ENCODE measurements around the gene RNF223. TPM values are rescaled to one million over a fixed set of nuclear protein-coding genes. Genes with fewer than 3 reads are reported as not detected.

RNF223 gene
- total and polyA plus RNA-seq, 2 of the 8 experiments (the other 6 are each of a cell fraction or from before 2014, with no cell fraction given), result not detected

GRCh38 chr1:1037366-1038327, 36.5 kb downstream of the RNF223 start:
- no peak overlapping the region for H3K27ac ChIP-seq (ENCODE audit: low read depth, low read length)
- H3K4ac ChIP-seq (replicated peaks; ENCODE audit: insufficient read length, low read depth, low read length), result no peak overlapping the region
- peaks cover 5% of the 10 kb centered on the region; the same call in 1 of the 2 replicates for H3K79me1 ChIP-seq (ENCODE audit: low read depth, low read length)
- no peak overlapping the region for H3K18ac ChIP-seq (ENCODE audit: extremely low read depth, low read length)
- H4K91ac ChIP-seq (replicated peaks; ENCODE audit: insufficient read length, low read length), result no peak overlapping the region
- no peak overlapping the region for H3K9ac ChIP-seq (replicated peaks in 1 of 4; ENCODE audit: extremely low read depth in 1 of 4, low read depth in 3 of 4, low read length in 3 of 4)
- peaks cover 0 to 19% (median 5%) of the 10 kb centered on the region in 4 experiments; a peak in 5 of 7 replicates for H3K4me1 ChIP-seq (replicated peaks in 1 of 4; ENCODE audit: control insufficient read depth in 3 of 4, insufficient read depth in 4 of 4, low read length in 3 of 4)
- no peak overlapping the region for H4K5ac ChIP-seq (ENCODE audit: insufficient read length, low read depth, low read length)
- ChIA-PET POLR2A (ENCODE audit: partially characterized antibody) (interaction anchor here (0.6 to 10.9 kb wide), 9 partner anchors 18 to 286 kb away, joined by 3 to 245 read pairs (median 4); partner anchors contain the start of genes AGRN and ISG15), CTCF (ENCODE audit: partially characterized antibody) (interaction anchor here (0.6 to 5.8 kb wide), 9 partner anchors 20 to 213 kb away, joined by 3 to 70 read pairs (median 4); partner anchors contain the start of gene ISG15)
- DNase-seq (ENCODE audit: low read depth in 1 of 2, low spot score in 2 of 2) (no peak), FAIRE-seq (no peak)
- no peak for TF ChIP-seq BRCA1 (IDR thresholded peaks at IDR 0.05; ENCODE audit: low read depth, low read length)
- TF ChIP-seq RFX5 (IDR thresholded peaks at IDR 0.05; ENCODE audit: borderline replicate concordance, low read depth, low read length), result no peak
- no peak for TF ChIP-seq GABPA (IDR thresholded peaks at IDR 0.05; ENCODE audit: borderline replicate concordance, insufficient read depth, low read length)
- TF ChIP-seq TAF1 (IDR thresholded peaks at IDR 0.05; ENCODE audit: low read depth, low read length), result no peak
- WGBS, 2 experiments (ENCODE audit: extremely low coverage in 1 of 2, insufficient coverage in 1 of 2, insufficient read length in 1 of 2, insufficient replicate concordance in 2 of 2, low coverage in 1 of 2, low lambda C conversion rate in 2 of 2, missing lambda C conversion rate in 1 of 2), result 86% methylated on average over 29 of the region's 30 CpGs; no CpG with 5 or more reads in 1 of the 2 experiments
- peaks cover 0 to 41% (median 30%) of the 10 kb centered on the region in 4 experiments; a peak in 5 of 7 replicates for H3K27me3 ChIP-seq (replicated peaks in 1 of 4; ENCODE audit: control insufficient read depth in 3 of 4, extremely low read depth in 1 of 4, insufficient read depth in 3 of 4, low read length in 3 of 4)
- no peak overlapping the region for H3K4me3 ChIP-seq (ENCODE audit: extremely low read depth in 1 of 4, insufficient read depth in 2 of 4, low read depth in 3 of 4, low read length in 4 of 4)
- no peak overlapping the region for H2BK15ac ChIP-seq (ENCODE audit: low read length)
- no peak overlapping the region for H2AFZ ChIP-seq (ENCODE audit: low read length)
- H2BK5ac ChIP-seq (ENCODE audit: low read depth, low read length), result no peak overlapping the region
- H4K8ac ChIP-seq (ENCODE audit: extremely low read depth, insufficient read depth, low read length), result peak overlapping the region; percentile 5; the same call in 1 of the 2 replicates
- no peaks in the 10 kb centered on the region for H3K9me3 ChIP-seq (ENCODE audit: insufficient read depth in 2 of 2, low read depth in 1 of 2, low read length in 1 of 2)
- no peak overlapping the region for H3K14ac ChIP-seq (ENCODE audit: insufficient read length)
- H2BK20ac ChIP-seq (ENCODE audit: low read length), result no peak overlapping the region
- no peak overlapping the region for H3K4me2 ChIP-seq (ENCODE audit: insufficient read depth in 1 of 2, low read depth in 2 of 2, low read length in 2 of 2)
- no peak overlapping the region for H3K23ac ChIP-seq (ENCODE audit: insufficient read length)
- H3K36me3 ChIP-seq (ENCODE audit: control insufficient read depth in 2 of 4, insufficient read depth in 4 of 4, low read length in 3 of 4), result peaks cover 0 to 13% (median 0%) of the 10 kb centered on the region in 4 experiments; a peak in 2 of 8 replicates
- H2BK12ac ChIP-seq (ENCODE audit: low read depth, low read length), result no peak overlapping the region
- no peak overlapping the region for H3K56ac ChIP-seq (replicated peaks; ENCODE audit: insufficient read length, low read depth, low read length)
- no peak overlapping the region for H2BK120ac ChIP-seq (replicated peaks; ENCODE audit: low read depth, low read length)
- peaks cover 13% of the 10 kb centered on the region; the same call in 1 of the 2 replicates for H3K23me2 ChIP-seq (ENCODE audit: low read depth, low read length)
- H4K20me1 ChIP-seq (replicated peaks in 1 of 2; ENCODE audit: control insufficient read depth in 1 of 2, insufficient read depth in 2 of 2, low read length in 2 of 2), result peaks cover 45 to 61% of the 10 kb centered on the region in 2 experiments
- no peak overlapping the region for H2AK5ac ChIP-seq (ENCODE audit: low read depth, low read length)
- no peaks in the 10 kb centered on the region for H3K79me2 ChIP-seq (ENCODE audit: control insufficient read depth in 1 of 2, insufficient read depth in 2 of 2, low read length in 2 of 2)

Data from H1 (cell line).